ENCODE measurements around the gene SLC17A1.

Gene SLC17A1

DNA sequence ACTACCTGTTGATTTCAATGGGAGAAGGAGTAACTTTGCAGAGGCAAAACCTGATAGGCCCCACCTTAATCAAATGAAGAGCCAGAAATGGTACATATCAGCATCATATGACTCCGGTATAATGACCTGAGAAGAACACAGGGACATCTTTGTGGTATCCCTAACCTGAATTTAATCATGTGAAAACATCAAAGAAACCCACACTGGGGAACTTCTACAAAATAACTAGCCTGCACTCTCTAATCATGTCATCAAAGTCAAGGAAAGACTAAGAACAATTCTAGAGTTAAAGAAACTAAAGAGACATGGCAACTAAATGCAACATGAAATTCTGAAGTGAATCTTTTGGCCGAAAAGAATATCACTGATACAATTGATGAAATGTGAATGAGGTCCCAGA is 42.4 kb downstream of the SLC17A1 start:
- Histone ChIP-seq H3K4me1 (ENCODE audit: control insufficient read depth, insufficient read depth, low read length, poor library complexity, severe bottlenecking) (no peaks in the 10 kb centered on the region), H3K36me3 (ENCODE audit: control insufficient read depth, insufficient read depth, low read length) (no peaks in the 10 kb centered on the region), H3K27ac (ENCODE audit: low read depth, low read length, severe bottlenecking) (no peak overlapping the region), H3K9me3 (ENCODE audit: control insufficient read depth, low read length) (no peaks in the 10 kb centered on the region), H3K4me3 (ENCODE audit: extremely low read depth, insufficient read depth, low read length, poor library complexity, severe bottlenecking) (no peak overlapping the region)
- 63 to 95% methylated on average over 2 of the region's 2 CpGs for WGBS, 2 experiments (ENCODE audit: insufficient coverage in 2 of 2)

DNA sequence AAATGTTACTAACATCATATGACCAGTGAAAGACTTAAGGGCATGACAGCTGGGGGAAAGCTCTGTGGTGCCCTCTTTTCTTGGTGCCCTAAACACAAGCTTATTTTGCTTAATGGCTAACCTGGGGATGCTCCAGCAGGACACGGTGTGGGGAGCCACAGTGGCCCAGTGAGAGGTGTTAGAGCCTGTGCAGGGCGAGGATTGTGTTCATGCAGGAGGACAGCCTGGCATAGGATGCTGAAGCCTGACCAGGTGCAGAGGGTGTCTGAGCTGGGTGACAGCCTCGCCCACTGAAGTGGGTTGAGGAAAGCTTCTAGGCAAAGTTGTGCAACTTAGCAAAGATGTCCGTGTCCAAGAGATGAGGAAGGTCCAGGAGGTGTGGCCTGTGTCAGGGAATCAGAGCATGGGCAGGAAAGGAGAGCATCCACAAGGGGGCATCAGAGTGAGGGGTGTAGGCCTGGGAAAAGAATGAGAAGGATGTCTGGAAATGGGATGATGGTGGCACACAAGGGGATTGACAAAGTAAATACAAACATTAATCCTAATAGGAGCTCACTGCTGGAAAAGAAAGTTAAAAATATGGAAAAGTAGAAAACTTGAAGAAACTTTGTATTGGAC is 43.4 kb downstream of the SLC17A1 start:
- Histone ChIP-seq H3K4me3 (ENCODE audit: extremely low read depth, insufficient read depth, low read length, poor library complexity, severe bottlenecking) (no peak overlapping the region), H3K4me1 (ENCODE audit: control insufficient read depth, insufficient read depth, low read length, poor library complexity, severe bottlenecking) (no peaks in the 10 kb centered on the region), H3K27ac (ENCODE audit: low read depth, low read length, severe bottlenecking) (no peak overlapping the region), H3K36me3 (ENCODE audit: control insufficient read depth, insufficient read depth, low read length) (no peaks in the 10 kb centered on the region), H3K9me3 (ENCODE audit: control insufficient read depth, low read length) (no peaks in the 10 kb centered on the region)
- WGBS, 2 experiments (ENCODE audit: insufficient coverage in 2 of 2), result 68 to 84% methylated on average over 4 of the region's 4 CpGs

GRCh38 chr6:25787428-25787827 is 44.4 kb downstream of the SLC17A1 start:
- WGBS, 2 experiments (ENCODE audit: insufficient coverage in 2 of 2), result 79 to 85% methylated on average over 2 of the region's 2 CpGs

DNA sequence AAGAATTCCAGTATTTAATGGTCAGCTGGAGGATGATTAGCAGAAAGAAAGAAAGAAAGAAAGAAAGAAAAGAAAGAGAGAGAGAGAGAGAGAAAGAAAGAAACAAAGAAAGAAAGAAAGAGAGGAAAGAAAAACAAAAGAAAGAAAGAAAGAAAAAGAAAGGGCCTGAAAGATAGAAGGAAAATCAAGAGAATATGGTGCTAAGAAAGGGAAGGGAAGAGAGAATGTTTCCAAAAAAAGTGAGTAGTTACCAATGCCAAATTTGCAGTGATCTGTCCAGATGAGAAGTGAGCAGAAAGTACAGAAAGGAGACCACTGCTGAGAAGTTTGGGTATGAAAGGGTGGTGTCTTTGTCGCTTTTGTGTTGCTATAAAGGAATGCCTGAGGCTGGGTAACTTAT is 50.7 kb downstream of the SLC17A1 start:
- H3K4me1 ChIP-seq (ENCODE audit: control insufficient read depth, insufficient read depth, low read length, poor library complexity, severe bottlenecking), result no peaks in the 10 kb centered on the region
- WGBS, 2 experiments (ENCODE audit: insufficient coverage in 2 of 2), result 88 to 100% methylated on average over 1 of the region's 1 CpG

More at GRCh38 chr6:25787428-25787827, 44.4 kb downstream of the SLC17A1 start:
- Histone ChIP-seq H3K4me1 (ENCODE audit: control insufficient read depth, insufficient read depth, low read length, poor library complexity, severe bottlenecking) (no peaks in the 10 kb centered on the region), H3K27ac (ENCODE audit: low read depth, low read length, severe bottlenecking) (no peak overlapping the region), H3K4me3 (ENCODE audit: extremely low read depth, insufficient read depth, low read length, poor library complexity, severe bottlenecking) (no peak overlapping the region), H3K9me3 (ENCODE audit: control insufficient read depth, low read length) (no peaks in the 10 kb centered on the region), H3K36me3 (ENCODE audit: control insufficient read depth, insufficient read depth, low read length) (no peaks in the 10 kb centered on the region)

GRCh38 chr6:25777856-25778649 is 53.8 kb downstream of the SLC17A1 start:
- Histone ChIP-seq H3K9me3 (ENCODE audit: control insufficient read depth, low read length) (peaks cover 4% of the 10 kb centered on the region), H3K4me1 (ENCODE audit: control insufficient read depth, insufficient read depth, low read length, poor library complexity, severe bottlenecking) (no peaks in the 10 kb centered on the region), H3K4me3 (ENCODE audit: extremely low read depth, insufficient read depth, low read length, poor library complexity, severe bottlenecking) (no peak overlapping the region), H3K27ac (ENCODE audit: low read depth, low read length, severe bottlenecking) (no peak overlapping the region), H3K36me3 (ENCODE audit: control insufficient read depth, insufficient read depth, low read length) (no peaks in the 10 kb centered on the region)
- whole genome bisulfite sequencing, 2 experiments (ENCODE audit: insufficient coverage in 2 of 2), result 92% methylated on average over 2 of the region's 4 CpGs; no CpG with 5 or more reads in 1 of the 2 experiments

More for the DNA sequence above, 50.7 kb downstream of the SLC17A1 start:
- no peak overlapping the region for H3K27ac ChIP-seq (ENCODE audit: low read depth, low read length, severe bottlenecking)
- peaks cover 4% of the 10 kb centered on the region for H3K9me3 ChIP-seq (ENCODE audit: control insufficient read depth, low read length)
- no peak overlapping the region for H3K4me3 ChIP-seq (ENCODE audit: extremely low read depth, insufficient read depth, low read length, poor library complexity, severe bottlenecking)
- H3K36me3 ChIP-seq (ENCODE audit: control insufficient read depth, insufficient read depth, low read length), result no peaks in the 10 kb centered on the region

- no peak overlapping the region for H3K4me3 ChIP-seq (ENCODE audit: extremely low read depth, insufficient read depth, low read length, poor library complexity, severe bottlenecking)
- 83 to 100% methylated on average over 1 of the region's 2 CpGs for WGBS, 2 experiments (ENCODE audit: insufficient coverage in 2 of 2)
- peaks cover 4% of the 10 kb centered on the region for H3K9me3 ChIP-seq (ENCODE audit: control insufficient read depth, low read length)
- no peak overlapping the region for H3K27ac ChIP-seq (ENCODE audit: low read depth, low read length, severe bottlenecking)
- H3K36me3 ChIP-seq (ENCODE audit: control insufficient read depth, insufficient read depth, low read length), result no peaks in the 10 kb centered on the region
- H3K4me1 ChIP-seq (ENCODE audit: control insufficient read depth, insufficient read depth, low read length, poor library complexity, severe bottlenecking), result peaks cover 4% of the 10 kb centered on the region
These were observed 54.8 kb downstream of the SLC17A1 start for GRCh38 chr6:25777031-25777430.

- Histone ChIP-seq H3K36me3 (ENCODE audit: control insufficient read depth, insufficient read depth, low read length) (no peaks in the 10 kb centered on the region), H3K4me1 (ENCODE audit: control insufficient read depth, insufficient read depth, low read length, poor library complexity, severe bottlenecking) (peaks cover 4% of the 10 kb centered on the region), H3K27ac (ENCODE audit: low read depth, low read length, severe bottlenecking) (no peak overlapping the region), H3K9me3 (ENCODE audit: control insufficient read depth, low read length) (no peaks in the 10 kb centered on the region), H3K4me3 (ENCODE audit: extremely low read depth, insufficient read depth, low read length, poor library complexity, severe bottlenecking) (no peak overlapping the region)
- 60 to 100% methylated on average over 1 of the region's 2 CpGs for WGBS, 2 experiments (ENCODE audit: insufficient coverage in 2 of 2)
These were observed 57.6 kb downstream of the SLC17A1 start for GRCh38 chr6:25774120-25774715.

DNA sequence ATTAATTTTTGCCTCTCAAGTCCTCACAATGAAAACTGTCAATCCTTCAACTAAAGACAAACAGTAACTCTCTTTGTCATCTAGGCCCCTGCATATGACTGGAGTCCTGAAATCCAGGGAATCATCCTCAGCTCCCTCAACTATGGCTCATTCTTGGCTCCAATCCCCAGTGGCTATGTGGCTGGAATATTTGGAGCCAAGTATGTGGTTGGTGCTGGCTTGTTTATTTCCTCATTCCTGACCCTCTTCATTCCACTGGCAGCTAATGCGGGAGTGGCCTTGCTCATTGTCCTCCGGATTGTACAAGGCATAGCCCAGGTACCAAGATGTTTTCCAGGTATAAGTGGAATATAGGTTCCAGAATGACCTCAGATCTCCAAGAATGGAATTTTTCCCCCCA is 61.9 kb downstream of the SLC17A1 start:
- Histone ChIP-seq H3K9me3 (ENCODE audit: control insufficient read depth, low read length) (no peaks in the 10 kb centered on the region), H3K4me3 (ENCODE audit: extremely low read depth, insufficient read depth, low read length, poor library complexity, severe bottlenecking) (no peak overlapping the region), H3K36me3 (ENCODE audit: control insufficient read depth, insufficient read depth, low read length) (no peaks in the 10 kb centered on the region), H3K4me1 (ENCODE audit: control insufficient read depth, insufficient read depth, low read length, poor library complexity, severe bottlenecking) (peaks cover 4% of the 10 kb centered on the region), H3K27ac (ENCODE audit: low read depth, low read length, severe bottlenecking) (no peak overlapping the region)
- no CpG with 5 or more reads among the region's 2 CpGs for WGBS, 2 experiments (ENCODE audit: insufficient coverage in 2 of 2)

- H3K27ac ChIP-seq (ENCODE audit: low read depth, low read length, severe bottlenecking), result no peak overlapping the region
- H3K4me1 ChIP-seq (ENCODE audit: control insufficient read depth, insufficient read depth, low read length, poor library complexity, severe bottlenecking), result peaks cover 4% of the 10 kb centered on the region
- no peaks in the 10 kb centered on the region for H3K36me3 ChIP-seq (ENCODE audit: control insufficient read depth, insufficient read depth, low read length)
- no peak overlapping the region for H3K4me3 ChIP-seq (ENCODE audit: extremely low read depth, insufficient read depth, low read length, poor library complexity, severe bottlenecking)
- 71 to 90% methylated on average over 1 of the region's 1 CpG for WGBS, 2 experiments (ENCODE audit: insufficient coverage in 2 of 2)
- no peaks in the 10 kb centered on the region for H3K9me3 ChIP-seq (ENCODE audit: control insufficient read depth, low read length)
These were observed 63.3 kb downstream of the SLC17A1 start for GRCh38 chr6:25768566-25768965.

DNA sequence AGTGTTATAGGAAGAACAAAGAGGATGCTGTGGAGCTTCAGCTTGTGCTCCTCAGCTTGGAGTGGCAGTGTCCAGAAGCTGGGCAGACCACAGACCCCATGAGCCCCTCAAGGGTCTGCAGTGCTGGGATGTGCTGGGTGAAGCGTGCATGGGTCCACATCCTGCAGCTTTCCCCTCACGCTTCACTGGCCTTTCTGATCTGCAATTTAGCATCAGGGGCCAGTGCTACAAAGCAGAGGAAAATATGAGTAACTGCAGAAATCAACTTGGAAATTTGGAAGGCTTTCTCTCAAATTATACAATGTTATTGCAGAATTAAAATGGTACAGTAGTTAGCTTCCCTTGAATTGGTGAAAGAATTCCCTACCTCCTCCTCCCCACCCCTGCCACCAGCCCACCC is 67.2 kb downstream of the SLC17A1 start:
- no CpG with 5 or more reads among the region's 2 CpGs for WGBS, 2 experiments (ENCODE audit: insufficient coverage in 2 of 2)
- no peaks in the 10 kb centered on the region for H3K36me3 ChIP-seq (ENCODE audit: control insufficient read depth, insufficient read depth, low read length)
- H3K27ac ChIP-seq (ENCODE audit: low read depth, low read length, severe bottlenecking), result no peak overlapping the region
- no peak overlapping the region for H3K4me3 ChIP-seq (ENCODE audit: extremely low read depth, insufficient read depth, low read length, poor library complexity, severe bottlenecking)
- H3K9me3 ChIP-seq (ENCODE audit: control insufficient read depth, low read length), result no peaks in the 10 kb centered on the region
- no peaks in the 10 kb centered on the region for H3K4me1 ChIP-seq (ENCODE audit: control insufficient read depth, insufficient read depth, low read length, poor library complexity, severe bottlenecking)
